OCI-LY7 (cell line): ENCODE results near the gene GPR142. TPM values are rescaled to one million over a fixed set of nuclear protein-coding genes. Genes with fewer than 3 reads are reported as not detected.

Experiments
- BruUV-seq: library from RNA; stranded (reverse); fragments of 400-500 nt; replicated peaks from 2 replicates; lab custom pipeline; 2021; lab: Mats Ljungman, UMichigan
- CTCF ChIA-PET: fragments of 300-600 bp; sonication (Branson Sonifier 250); formaldehyde crosslinking; loops from one replicate; lab custom pipeline; 2022; ENCODE audit warnings: antibody characterized with exemption; ENCODE audit not compliant: unreplicated experiment; lab: Charles Lee
- POLR2A ChIA-PET: fragments of 300-600 bp; sonication (Branson Sonifier 250); formaldehyde crosslinking; loops from one replicate; lab custom pipeline; 2022; ENCODE audit warnings: antibody characterized with exemption; lab: Charles Lee
- DNase-seq: peaks from one replicate; pipeline ENCODE4 v3.0.0-alpha.2; 2015; ENCODE audit warnings: low spot score
- H2AFZ ChIP-seq: fragments of 200-600 bp; sonication (generic), shearing (Covaris generic); 2 replicates; pipeline ENCODE4 v1.6.1; 2014; ENCODE audit warnings: mild to moderate bottlenecking, antibody characterized with exemption, low read length, moderate library complexity
- H3K27ac ChIP-seq: fragments of 200-600 bp; sonication (generic); 2 replicates; pipeline ENCODE4 v1.5.1; 2014; ENCODE audit warnings: mixed run types, low read depth, mild to moderate bottlenecking, moderate library complexity, low read length, inconsistent platforms; ENCODE audit not compliant: poor library complexity, severe bottlenecking
- H3K36me3 ChIP-seq: fragments of 200-600 bp; sonication (generic); 2 replicates; pipeline ENCODE4 v1.6.1; 2014; ENCODE audit warnings: mild to moderate bottlenecking, antibody characterized with exemption, low read length, moderate library complexity, mixed read lengths; ENCODE audit not compliant: insufficient read depth
- H3K4me1 ChIP-seq: fragments of 200-600 bp; sonication (generic); 2 replicates; pipeline ENCODE4 v1.5.1; 2014; ENCODE audit warnings: mild to moderate bottlenecking, low read length; ENCODE audit not compliant: insufficient read depth, poor library complexity, severe bottlenecking
- H3K4me2 ChIP-seq: fragments of 200-600 bp; sonication (generic); 2 replicates; pipeline ENCODE4 v1.6.1; 2014; ENCODE audit warnings: mild to moderate bottlenecking, low read length
- H3K4me3 ChIP-seq: fragments of 200-600 bp; sonication (generic); 2 replicates; pipeline ENCODE4 v1.5.1; 2014; ENCODE audit warnings: mild to moderate bottlenecking, low read depth, low read length; ENCODE audit not compliant: poor library complexity, severe bottlenecking
- H3K79me2 ChIP-seq: fragments of 200-600 bp; sonication (generic); 2 replicates; pipeline ENCODE4 v1.6.1; 2016; ENCODE audit warnings: low read depth, mild to moderate bottlenecking, low read length, moderate library complexity, mixed read lengths; ENCODE audit not compliant: insufficient read depth
- H3K9me2 ChIP-seq: fragments of 200-600 bp; sonication (generic); 2 replicates; pipeline ENCODE4 v1.6.1; 2016; ENCODE audit warnings: mild to moderate bottlenecking, low read length, mixed read lengths; ENCODE audit not compliant: insufficient read depth
- H3K9me3 ChIP-seq: fragments of 200-600 bp; sonication (generic); 2 replicates; pipeline ENCODE4 v1.6.1; 2014; ENCODE audit warnings: mild to moderate bottlenecking, mixed run types, low read length, mixed read lengths
- H4K20me1 ChIP-seq: fragments of 200-600 bp; sonication (generic); 2 replicates; pipeline ENCODE4 v1.6.1; 2014; ENCODE audit warnings: mild to moderate bottlenecking, antibody characterized with exemption, low read length, moderate library complexity, mixed read lengths; ENCODE audit not compliant: insufficient read depth
- EZH2phosphoT487 ChIP-seq: fragments of 200-600 bp; sonication (generic); IDR thresholded peaks from 2 replicates; pipeline ENCODE4 v1.6.1; 2018; ENCODE audit warnings: low read depth, borderline replicate concordance, mild to moderate bottlenecking, mixed run types, antibody characterized with exemption, low read length, moderate library complexity, mixed read lengths
- intact Hi-C: fragments of 100-400 bp; cut with micrococcal nuclease; formaldehyde crosslinking; loops from one replicate; pipeline ENCODE4 v1.10.0; 2022; ENCODE audit not compliant: unreplicated experiment
- total RNA-seq, 2 experiments: library from RNA; depleted of rRNA in 1 of 2; stranded (reverse); fragments of >200 nt in 1 of 2; shearing (Covaris generic) in 1 of 2; gene quantifications; 2 replicates each; pipeline ENCODE4 v1.2.3, GENCODE V29; 2014 to 2022
- TF ChIP-seq, protein P1 (sequence below): fragments of 200-600 bp; sonication (generic); conservative IDR thresholded peaks from 2 replicates; pipeline ENCODE4 v1.5.1; 2014; ENCODE audit warnings: mild to moderate bottlenecking, antibody characterized with exemption, low read length, moderate library complexity, mixed read lengths

Gene GPR142
- total RNA-seq, 2 experiments from 2014 or later: not detected

DNA sequence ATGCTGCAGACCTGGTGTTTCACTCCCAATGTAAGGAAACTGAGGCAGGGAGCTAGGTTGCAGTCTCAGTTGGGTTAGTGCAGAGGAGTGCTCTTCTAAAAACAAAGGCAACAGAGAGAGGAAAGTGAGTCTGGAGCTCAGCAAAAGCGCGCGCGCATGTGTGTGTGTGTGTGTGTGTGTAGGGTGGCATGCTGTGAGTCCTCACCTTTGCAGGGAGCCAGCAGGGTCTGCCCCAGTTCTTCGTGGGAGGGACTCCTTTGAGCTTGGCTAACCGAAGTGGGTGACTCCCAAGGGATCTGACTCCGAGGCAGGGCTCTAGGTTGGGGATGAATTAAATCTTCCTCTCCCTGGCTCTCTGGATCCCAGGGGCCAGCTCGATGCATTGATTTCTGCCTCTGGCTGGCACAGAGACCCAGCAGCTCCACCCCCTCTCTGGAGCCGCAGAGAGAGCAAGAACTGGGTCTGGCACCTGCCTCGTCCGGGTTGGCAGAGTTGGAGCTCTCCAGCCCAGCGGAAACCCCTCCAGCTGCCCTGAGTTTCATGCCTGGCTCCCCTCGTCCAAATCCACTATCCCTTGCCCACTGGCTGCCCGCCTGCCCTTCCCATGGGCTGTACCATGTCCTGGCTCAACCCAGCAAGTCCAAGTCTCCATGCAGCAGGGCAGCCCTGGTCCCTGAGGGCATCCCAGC, 4.4 kb upstream of the GPR142 start:
- Histone ChIP-seq H4K20me1 (no peaks in the 10 kb centered on the region), H3K36me3 (no peaks in the 10 kb centered on the region), H3K4me1 (no peaks in the 10 kb centered on the region), H3K79me2 (no peaks in the 10 kb centered on the region), H3K9me2 (no peaks in the 10 kb centered on the region), H3K4me3 (no peak overlapping the region), H3K9me3 (no peaks in the 10 kb centered on the region), H3K4me2 (no peak overlapping the region), H2AFZ (no peak overlapping the region), H3K27ac (no peak overlapping the region)
- TF ChIP-seq EZH2phosphoT487: no peak
- TF ChIP-seq, protein P1, sequence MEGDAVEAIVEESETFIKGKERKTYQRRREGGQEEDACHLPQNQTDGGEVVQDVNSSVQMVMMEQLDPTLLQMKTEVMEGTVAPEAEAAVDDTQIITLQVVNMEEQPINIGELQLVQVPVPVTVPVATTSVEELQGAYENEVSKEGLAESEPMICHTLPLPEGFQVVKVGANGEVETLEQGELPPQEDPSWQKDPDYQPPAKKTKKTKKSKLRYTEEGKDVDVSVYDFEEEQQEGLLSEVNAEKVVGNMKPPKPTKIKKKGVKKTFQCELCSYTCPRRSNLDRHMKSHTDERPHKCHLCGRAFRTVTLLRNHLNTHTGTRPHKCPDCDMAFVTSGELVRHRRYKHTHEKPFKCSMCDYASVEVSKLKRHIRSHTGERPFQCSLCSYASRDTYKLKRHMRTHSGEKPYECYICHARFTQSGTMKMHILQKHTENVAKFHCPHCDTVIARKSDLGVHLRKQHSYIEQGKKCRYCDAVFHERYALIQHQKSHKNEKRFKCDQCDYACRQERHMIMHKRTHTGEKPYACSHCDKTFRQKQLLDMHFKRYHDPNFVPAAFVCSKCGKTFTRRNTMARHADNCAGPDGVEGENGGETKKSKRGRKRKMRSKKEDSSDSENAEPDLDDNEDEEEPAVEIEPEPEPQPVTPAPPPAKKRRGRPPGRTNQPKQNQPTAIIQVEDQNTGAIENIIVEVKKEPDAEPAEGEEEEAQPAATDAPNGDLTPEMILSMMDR: no peak
- ChIA-PET POLR2A (interaction anchor here (0.6 kb wide), 3 partner anchors 11 to 28 kb away, joined by 3 to 4 read pairs (median 4); no protein-coding TSS in a partner anchor), CTCF (interaction anchor here (0.6 kb wide), 1 partner anchor 285 kb away, joined by 4 read pairs; no protein-coding TSS in a partner anchor)
- no peak for DNase-seq
- intact Hi-C loops: no loop called here
- BruUV-seq: no TSS peak

DNA sequence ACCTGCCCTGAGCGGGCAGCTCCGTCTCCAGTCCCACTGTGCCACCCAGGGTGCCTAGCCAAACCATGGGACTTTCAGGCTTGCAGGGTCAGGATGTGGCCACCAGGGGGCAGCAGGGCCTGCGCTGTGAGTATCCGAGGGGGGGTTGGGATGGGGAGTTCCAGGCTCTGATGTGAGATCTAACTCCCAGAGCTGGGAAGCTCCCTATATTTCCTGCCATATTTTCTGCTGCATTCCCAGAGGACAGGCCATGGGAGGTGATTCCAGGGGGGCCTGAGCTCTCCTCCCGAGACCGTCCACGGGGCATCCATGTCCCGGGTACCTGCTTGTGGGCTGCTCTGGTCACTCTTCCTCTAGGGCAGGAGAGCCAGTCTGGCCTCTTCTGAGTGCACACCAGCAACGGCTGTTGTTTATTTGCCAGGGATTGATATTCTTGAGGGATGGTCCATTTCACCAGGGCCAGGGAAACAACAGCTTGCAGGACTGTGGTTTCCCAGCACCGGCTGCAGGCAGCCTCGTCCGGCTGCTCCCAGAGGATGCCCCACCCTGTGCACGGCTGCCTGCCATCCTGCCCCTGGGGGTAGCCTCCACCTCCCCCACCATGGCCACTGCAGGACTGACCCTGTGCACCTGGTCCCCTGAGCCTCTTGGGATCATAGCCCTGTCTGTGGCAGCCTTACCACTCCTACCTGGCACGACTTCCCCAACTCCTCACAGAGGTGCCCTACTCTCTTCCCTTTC, 1.2 kb downstream of the GPR142 start:
- H3K4me3 ChIP-seq: no peak overlapping the region
- no TSS peak for BruUV-seq

More for the DNA sequence above, 1.2 kb downstream of the GPR142 start:
- H3K79me2 ChIP-seq: no peaks in the 10 kb centered on the region
- H3K9me3 ChIP-seq: no peaks in the 10 kb centered on the region
- no peaks in the 10 kb centered on the region for H4K20me1 ChIP-seq
- POLR2A ChIA-PET: interaction anchor here (0.6 to 1.5 kb wide), 6 partner anchors 24 to 314 kb away, joined by 3 to 5 read pairs (median 4); no protein-coding TSS in a partner anchor
- CTCF ChIA-PET: interaction anchor here (0.5 to 1.5 kb wide), 7 partner anchors 9 to 162 kb away, joined by 3 to 4 read pairs (median 3); no protein-coding TSS in a partner anchor
- H3K4me2 ChIP-seq: no peak overlapping the region
- H3K4me1 ChIP-seq: peaks cover 6% of the 10 kb centered on the region
- no peak for TF ChIP-seq EZH2phosphoT487
- TF ChIP-seq, protein P1: peak; percentile 99
- no peak overlapping the region for H3K27ac ChIP-seq
- no peak overlapping the region for H2AFZ ChIP-seq
- no peaks in the 10 kb centered on the region for H3K9me2 ChIP-seq
- H3K36me3 ChIP-seq: no peaks in the 10 kb centered on the region
- DNase-seq: peak; percentile 71
- intact Hi-C loops: loop anchor here (1.0 kb wide), 2 partner anchors 89 to 125 kb away; no protein-coding TSS in a partner anchor
